GM12891 (cell line): ENCODE results near the gene SLC22A1.
A peak's percentile ranks its signal among the peaks of the same experiment; 100 is the strongest.

ENCODE experiments used
- PAX5 ChIP-seq: IDR thresholded peaks from 2 replicates; pipeline ENCODE4 v1.6.1; 2011; ENCODE audit warnings: low read length, moderate library complexity, mild to moderate bottlenecking; ENCODE audit not compliant: insufficient read depth, severe bottlenecking
- POLR2A ChIP-seq: IDR thresholded peaks from 2 replicates; pipeline ENCODE4 v1.6.1; 2011; ENCODE audit warnings: low read depth, low read length, control low read depth
- POLR2AphosphoS5 ChIP-seq: IDR thresholded peaks from 2 replicates; pipeline ENCODE4 v1.6.1; 2011; ENCODE audit warnings: low read depth, low read length, control low read depth
- SPI1 ChIP-seq: IDR thresholded peaks from 2 replicates; pipeline ENCODE4 v1.6.1; 2011; ENCODE audit warnings: low read depth, low read length, control low read depth
- TAF1 ChIP-seq: IDR thresholded peaks from 2 replicates; pipeline ENCODE4 v1.6.1; 2011; ENCODE audit warnings: low read depth, low read length, control low read depth

DNA sequence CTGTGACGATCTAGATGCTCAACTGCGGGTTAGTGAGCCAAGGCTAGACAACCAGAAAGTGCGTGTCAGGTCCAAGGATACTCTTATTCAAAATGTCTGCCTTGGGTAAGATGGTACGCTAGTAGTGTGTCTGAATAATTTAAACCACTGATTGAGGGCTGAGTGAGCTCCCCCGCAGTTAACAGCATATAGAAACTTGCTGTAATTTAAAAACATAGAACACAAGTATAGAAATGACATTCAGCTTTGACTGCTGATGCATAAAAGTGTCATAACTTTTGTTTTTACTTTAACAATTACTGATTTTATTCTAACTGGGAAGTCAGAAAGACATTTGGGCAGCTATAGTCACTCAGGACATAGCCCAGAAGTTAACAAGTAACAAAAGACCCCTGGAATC lies 45.6 kb upstream of the SLC22A1 start:
- TF ChIP-seq POLR2A (no peak), SPI1 (no peak), POLR2AphosphoS5 (no peak), TAF1 (no peak), PAX5 (peak; percentile 52)
